Smooth muscle cell (in vitro differentiated cells): ENCODE measurements around the gene NYNRIN. TPM values are rescaled to one million over a fixed set of nuclear protein-coding genes. Genes with fewer than 3 reads are reported as not detected.

ENCODE experiments used
- DNase-seq: peaks from one replicate; lab custom pipeline; 2025; ENCODE audit not compliant: unreplicated experiment; lab: John Stamatoyannopoulos, UW
- H2AFZ ChIP-seq: fragments of 200-600 bp; sonication (generic); 2 replicates; pipeline ENCODE4 v1.6.0; 2016; ENCODE audit warnings: antibody characterized with exemption, low read depth, mild to moderate bottlenecking
- H3F3A ChIP-seq: fragments of 200-600 bp; sonication (generic); 2 replicates; pipeline ENCODE4 v1.6.0; 2017; ENCODE audit warnings: antibody characterized with exemption, low read depth
- H3K27ac ChIP-seq: fragments of 200-600 bp; sonication (generic); 2 replicates; pipeline ENCODE4 v1.5.1; 2016; ENCODE audit warnings: low read depth, mild to moderate bottlenecking
- H3K27me3 ChIP-seq: fragments of 200-600 bp; sonication (generic); 2 replicates; pipeline ENCODE4 v1.6.1; 2016; ENCODE audit warnings: low read depth, mild to moderate bottlenecking
- H3K36me3 ChIP-seq: fragments of 200-600 bp; sonication (generic); 2 replicates; pipeline ENCODE4 v1.5.1; 2016; ENCODE audit warnings: low read depth
- H3K4me1 ChIP-seq: fragments of 200-600 bp; sonication (generic); 2 replicates; pipeline ENCODE4 v1.5.1; 2016; ENCODE audit warnings: low read depth
- H3K4me2 ChIP-seq: fragments of 200-600 bp; sonication (generic); 2 replicates; pipeline ENCODE4 v1.6.0; 2016; ENCODE audit warnings: mild to moderate bottlenecking
- H3K4me3 ChIP-seq: fragments of 200-600 bp; sonication (generic); 2 replicates; pipeline ENCODE4 v1.5.1; 2016; ENCODE audit warnings: mild to moderate bottlenecking
- H3K79me2 ChIP-seq: fragments of 200-600 bp; sonication (generic); 2 replicates; pipeline ENCODE4 v1.6.0; 2016; ENCODE audit warnings: low read depth, mild to moderate bottlenecking
- H3K9ac ChIP-seq: fragments of 200-600 bp; sonication (generic); 2 replicates; pipeline ENCODE4 v1.6.0; 2016; ENCODE audit warnings: low read depth
- H3K9me3 ChIP-seq: fragments of 200-600 bp; sonication (generic); replicated peaks from 2 replicates; pipeline ENCODE4 v1.5.1; 2016; ENCODE audit warnings: low read depth
- H4K20me1 ChIP-seq: fragments of 200-600 bp; sonication (generic); 2 replicates; pipeline ENCODE4 v1.6.0; 2016; ENCODE audit warnings: low read depth
- WGBS: methylation state at CpG from one replicate; pipeline ENCODE4 v1.1.7; 2016; ENCODE audit warnings: low lambda C conversion rate; 5-methylcytosine and 5-hydroxymethylcytosine counted together
- polyA plus RNA-seq: library from polyadenylated mRNA; unstranded; fragments of >200 nt; fragmentation: Nextera tagmentation; extraction: Ambion mirVana; gene quantifications from 2 replicates; pipeline ENCODE4 v1.2.1, GENCODE V29; 2016
- total RNA-seq: library from RNA; depleted of rRNA; stranded (reverse); fragments of >200 nt; gene quantifications from 2 replicates; pipeline ENCODE4 v1.2.3, GENCODE V29; 2014
- TF ChIP-seq, protein P1 (sequence below): fragments of 200-600 bp; sonication (generic); IDR thresholded peaks from 2 replicates; pipeline ENCODE4 v1.5.1; 2017; ENCODE audit warnings: borderline replicate concordance, mild to moderate bottlenecking, antibody characterized with exemption; ENCODE audit not compliant: insufficient read depth, poor library complexity, severe bottlenecking

NYNRIN gene
- total and polyA plus RNA-seq, 2 experiments from 2014 or later: 30.3 to 38.0 TPM

DNA sequence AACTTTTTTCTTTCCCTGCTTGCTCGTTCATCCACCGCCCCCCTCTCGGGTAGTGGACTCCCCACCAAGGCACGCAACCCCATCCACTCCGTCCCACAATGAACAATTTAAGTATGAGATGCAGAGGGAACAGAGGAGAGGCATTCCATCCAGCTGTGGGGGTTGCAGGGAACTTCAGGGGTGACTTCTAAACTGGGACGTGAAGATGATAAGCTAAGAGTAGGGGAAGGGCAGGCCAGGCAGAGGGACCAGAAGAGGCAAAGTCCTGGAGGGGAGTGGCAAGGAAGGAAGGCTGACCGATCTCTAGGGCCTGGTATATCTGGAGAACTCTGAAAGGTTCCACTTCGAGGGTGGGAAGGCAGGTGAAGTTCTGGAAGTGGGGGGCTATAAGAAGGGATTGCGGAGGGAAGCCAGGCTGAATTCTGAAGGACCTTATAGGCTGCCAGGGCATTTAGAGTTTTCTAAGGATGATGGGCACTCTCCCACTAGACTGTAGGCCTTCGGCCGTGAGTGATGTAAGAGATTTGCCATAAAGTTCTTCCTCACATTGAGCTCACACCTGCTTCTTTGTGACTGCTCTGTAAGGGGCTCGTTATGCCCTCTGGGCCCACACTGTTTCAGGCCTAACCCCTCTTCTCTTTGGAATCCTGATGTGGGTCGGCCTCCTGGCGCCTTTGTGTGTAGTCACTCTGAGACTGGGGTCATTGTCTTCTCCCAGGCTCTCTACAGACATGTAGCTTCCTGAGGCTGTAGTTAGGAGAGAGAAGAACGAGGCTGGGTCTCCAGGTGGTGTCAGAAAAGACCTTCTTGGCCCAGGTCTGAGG, 18.7 kb upstream of the NYNRIN start:
- no peaks in the 10 kb centered on the region for H3K4me1 ChIP-seq
- H3K79me2 ChIP-seq: no peaks in the 10 kb centered on the region
- H3K4me2 ChIP-seq: no peak overlapping the region
- peaks cover under 1% of the 10 kb centered on the region for H4K20me1 ChIP-seq
- H3K27ac ChIP-seq: no peak overlapping the region
- TF ChIP-seq, protein P1, sequence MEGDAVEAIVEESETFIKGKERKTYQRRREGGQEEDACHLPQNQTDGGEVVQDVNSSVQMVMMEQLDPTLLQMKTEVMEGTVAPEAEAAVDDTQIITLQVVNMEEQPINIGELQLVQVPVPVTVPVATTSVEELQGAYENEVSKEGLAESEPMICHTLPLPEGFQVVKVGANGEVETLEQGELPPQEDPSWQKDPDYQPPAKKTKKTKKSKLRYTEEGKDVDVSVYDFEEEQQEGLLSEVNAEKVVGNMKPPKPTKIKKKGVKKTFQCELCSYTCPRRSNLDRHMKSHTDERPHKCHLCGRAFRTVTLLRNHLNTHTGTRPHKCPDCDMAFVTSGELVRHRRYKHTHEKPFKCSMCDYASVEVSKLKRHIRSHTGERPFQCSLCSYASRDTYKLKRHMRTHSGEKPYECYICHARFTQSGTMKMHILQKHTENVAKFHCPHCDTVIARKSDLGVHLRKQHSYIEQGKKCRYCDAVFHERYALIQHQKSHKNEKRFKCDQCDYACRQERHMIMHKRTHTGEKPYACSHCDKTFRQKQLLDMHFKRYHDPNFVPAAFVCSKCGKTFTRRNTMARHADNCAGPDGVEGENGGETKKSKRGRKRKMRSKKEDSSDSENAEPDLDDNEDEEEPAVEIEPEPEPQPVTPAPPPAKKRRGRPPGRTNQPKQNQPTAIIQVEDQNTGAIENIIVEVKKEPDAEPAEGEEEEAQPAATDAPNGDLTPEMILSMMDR: no peak
- no peaks in the 10 kb centered on the region for H3F3A ChIP-seq
- no peaks in the 10 kb centered on the region for H3K36me3 ChIP-seq
- no peak overlapping the region for H3K4me3 ChIP-seq
- WGBS: 85% methylated on average over 14 of the region's 15 CpGs
- DNase-seq: no peak
- no peaks in the 10 kb centered on the region for H3K27me3 ChIP-seq
- no peak overlapping the region for H2AFZ ChIP-seq
- H3K9me3 ChIP-seq: no peaks in the 10 kb centered on the region
- H3K9ac ChIP-seq: no peak overlapping the region

DNA sequence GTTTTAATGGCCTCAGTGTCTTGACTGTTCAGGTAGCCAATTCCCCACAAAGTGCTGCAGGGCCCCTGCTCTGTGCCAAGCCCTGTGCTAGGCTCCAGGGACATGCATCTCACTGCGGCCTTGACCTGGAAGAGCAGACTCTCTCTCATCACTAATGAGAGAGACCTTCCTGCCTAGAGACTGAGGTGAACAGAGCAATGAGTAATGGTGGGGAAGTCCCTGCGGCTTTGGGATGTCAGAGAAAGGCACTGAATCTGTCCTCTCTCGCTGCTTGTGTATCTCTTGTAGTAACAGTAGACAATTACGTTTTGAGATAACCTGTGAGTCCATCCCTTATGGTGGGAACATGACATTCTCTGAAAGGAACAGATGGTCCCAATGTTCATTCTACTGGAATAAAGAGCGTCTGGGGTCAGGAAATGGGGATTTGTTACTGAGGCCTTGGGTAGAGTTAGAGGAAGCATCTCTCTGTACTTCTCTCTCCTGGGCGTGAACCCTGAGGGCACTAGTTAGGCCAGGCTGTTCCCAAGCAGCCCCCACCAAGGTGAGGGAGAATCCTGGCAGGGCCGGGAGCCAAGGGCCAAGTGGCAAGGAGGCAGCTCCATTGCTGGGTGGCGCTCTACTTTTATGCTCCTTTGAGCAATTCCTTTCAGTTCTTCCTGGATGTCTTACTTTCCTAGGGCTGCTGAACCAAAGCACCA, 17.3 kb upstream of the NYNRIN start:
- Histone ChIP-seq H3K4me1 (no peaks in the 10 kb centered on the region), H3K9me3 (no peaks in the 10 kb centered on the region), H3K36me3 (no peaks in the 10 kb centered on the region), H3K4me3 (no peak overlapping the region), H4K20me1 (no peaks in the 10 kb centered on the region), H3K9ac (no peak overlapping the region), H3K27me3 (no peaks in the 10 kb centered on the region), H3K27ac (no peak overlapping the region), H3K79me2 (no peaks in the 10 kb centered on the region), H3K4me2 (no peak overlapping the region), H2AFZ (no peak overlapping the region), H3F3A (no peaks in the 10 kb centered on the region)
- WGBS: 88% methylated on average over 8 of the region's 8 CpGs
- no peak for DNase-seq
- TF ChIP-seq, protein P1: no peak

- no peak for DNase-seq
- H3K27ac ChIP-seq: no peak overlapping the region
- H3F3A ChIP-seq: no peaks in the 10 kb centered on the region
- no peaks in the 10 kb centered on the region for H4K20me1 ChIP-seq
- H3K36me3 ChIP-seq: no peaks in the 10 kb centered on the region
- no peak overlapping the region for H3K9ac ChIP-seq
- H3K27me3 ChIP-seq: no peaks in the 10 kb centered on the region
- TF ChIP-seq, protein P1: no peak
- H3K4me3 ChIP-seq: no peak overlapping the region
- H3K4me2 ChIP-seq: no peak overlapping the region
- H2AFZ ChIP-seq: no peak overlapping the region
- no peaks in the 10 kb centered on the region for H3K4me1 ChIP-seq
- no peaks in the 10 kb centered on the region for H3K9me3 ChIP-seq
- WGBS: 72% methylated on average over 4 of the region's 4 CpGs
- no peaks in the 10 kb centered on the region for H3K79me2 ChIP-seq
Observed at GRCh38 chr14:24382064-24382371, 16.8 kb upstream of the NYNRIN start.
